Cardiac muscle cell (in vitro differentiated cells and primary cell): ENCODE measurements around the gene TMED3. TPM values are rescaled to one million over a fixed set of nuclear protein-coding genes. Genes with fewer than 3 reads are reported as not detected.
A peak's percentile ranks its signal among the peaks of the same experiment; 100 is the strongest.

ENCODE experiments used
- DNase-seq, 2 donors: peaks; one replicate each; pipeline versions ENCODE4 v3.0.0 to v3.0.0-alpha.2; 2010 to 2017; ENCODE audit warnings: low read depth in 1 of 2, low spot score in 1 of 2
- H3K27ac ChIP-seq: fragments of 200-600 bp; sonication (generic); 2 replicates; pipeline ENCODE4 v1.5.1; 2016
- H3K27me3 ChIP-seq: fragments of 200-600 bp; sonication (generic); 2 replicates; pipeline ENCODE4 v1.6.0; 2016; ENCODE audit warnings: control low read depth
- H3K36me3 ChIP-seq: fragments of 200-600 bp; sonication (generic); 2 replicates; pipeline ENCODE4 v1.5.1; 2016; ENCODE audit warnings: control low read depth
- H3K4me1 ChIP-seq: fragments of 200-600 bp; sonication (generic); 2 replicates; pipeline ENCODE4 v1.8.1; 2017; ENCODE audit warnings: low read depth, mild to moderate bottlenecking, mixed run types
- H3K4me3 ChIP-seq: fragments of 200-600 bp; sonication (generic); 2 replicates; pipeline ENCODE4 v1.5.1; 2016; ENCODE audit warnings: mild to moderate bottlenecking
- H3K9me3 ChIP-seq: fragments of 200-600 bp; sonication (generic); 2 replicates; pipeline ENCODE4 v1.5.1; 2017; ENCODE audit warnings: low read depth, mild to moderate bottlenecking, control low read depth
- polyA plus RNA-seq: library from polyadenylated mRNA; unstranded; fragments of >200 nt; fragmentation: Nextera tagmentation; extraction: Ambion mirVana; gene quantifications from 2 replicates; pipeline ENCODE4 v1.2.1, GENCODE V29; 2016
- total RNA-seq: library from RNA; depleted of rRNA; stranded (reverse); fragments of >200 nt; gene quantifications from 2 replicates; pipeline ENCODE4 v1.2.3, GENCODE V29; 2016
- TF ChIP-seq, protein P1 (sequence below): IDR thresholded peaks from 2 replicates; pipeline ENCODE4 v1.5.1; 2012; ENCODE audit warnings: low read depth, mild to moderate bottlenecking, low read length

Gene TMED3
- total and polyA plus RNA-seq, 2 experiments from 2014 or later, result 74.3 to 74.6 TPM

DNA sequence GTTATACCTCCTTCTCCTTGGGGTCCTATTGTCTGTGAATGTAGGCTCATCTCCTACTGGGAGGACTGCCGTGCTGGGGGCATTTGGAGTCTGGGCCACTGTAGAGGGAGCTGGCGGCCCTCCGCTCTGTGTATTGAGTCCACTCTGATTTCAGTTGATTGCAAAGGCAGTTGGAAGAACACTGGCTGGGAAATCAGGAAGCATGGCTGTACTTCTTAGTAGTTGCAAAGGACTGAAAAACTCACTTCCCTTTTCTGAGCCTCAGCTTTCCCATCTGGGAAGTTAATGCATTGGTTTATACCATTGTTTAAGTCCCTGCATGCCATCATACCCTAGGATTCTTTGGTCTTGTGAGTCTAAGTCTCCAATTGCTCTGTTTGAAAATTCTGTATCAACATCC, 46.7 kb downstream of the TMED3 start:
- Histone ChIP-seq H3K36me3 (no peaks in the 10 kb centered on the region), H3K27ac (no peak overlapping the region), H3K4me3 (no peak overlapping the region), H3K4me1 (no peaks in the 10 kb centered on the region), H3K9me3 (no peaks in the 10 kb centered on the region), H3K27me3 (no peaks in the 10 kb centered on the region)
- TF ChIP-seq, protein P1, sequence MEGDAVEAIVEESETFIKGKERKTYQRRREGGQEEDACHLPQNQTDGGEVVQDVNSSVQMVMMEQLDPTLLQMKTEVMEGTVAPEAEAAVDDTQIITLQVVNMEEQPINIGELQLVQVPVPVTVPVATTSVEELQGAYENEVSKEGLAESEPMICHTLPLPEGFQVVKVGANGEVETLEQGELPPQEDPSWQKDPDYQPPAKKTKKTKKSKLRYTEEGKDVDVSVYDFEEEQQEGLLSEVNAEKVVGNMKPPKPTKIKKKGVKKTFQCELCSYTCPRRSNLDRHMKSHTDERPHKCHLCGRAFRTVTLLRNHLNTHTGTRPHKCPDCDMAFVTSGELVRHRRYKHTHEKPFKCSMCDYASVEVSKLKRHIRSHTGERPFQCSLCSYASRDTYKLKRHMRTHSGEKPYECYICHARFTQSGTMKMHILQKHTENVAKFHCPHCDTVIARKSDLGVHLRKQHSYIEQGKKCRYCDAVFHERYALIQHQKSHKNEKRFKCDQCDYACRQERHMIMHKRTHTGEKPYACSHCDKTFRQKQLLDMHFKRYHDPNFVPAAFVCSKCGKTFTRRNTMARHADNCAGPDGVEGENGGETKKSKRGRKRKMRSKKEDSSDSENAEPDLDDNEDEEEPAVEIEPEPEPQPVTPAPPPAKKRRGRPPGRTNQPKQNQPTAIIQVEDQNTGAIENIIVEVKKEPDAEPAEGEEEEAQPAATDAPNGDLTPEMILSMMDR, result no peak
- no peak for DNase-seq

DNA sequence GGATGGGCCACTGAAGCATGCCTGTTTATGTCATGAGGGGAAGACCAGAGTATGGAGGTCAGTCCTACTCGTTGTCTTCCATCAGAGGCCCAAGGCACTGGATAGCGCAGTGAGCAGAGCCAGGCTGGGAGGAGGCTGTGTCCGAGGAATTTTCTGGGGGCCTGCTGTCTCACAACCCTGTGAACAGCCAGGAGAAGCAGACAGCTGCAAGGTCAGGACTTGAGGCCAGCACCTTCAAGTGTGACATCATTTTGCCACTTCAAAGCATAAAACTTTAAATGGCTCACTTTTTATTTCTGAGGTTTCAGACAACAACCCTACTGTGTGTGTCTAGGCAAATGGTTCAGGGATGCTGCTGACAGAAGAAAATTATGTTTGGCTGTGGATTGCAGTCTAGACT, 47.2 kb downstream of the TMED3 start:
- H3K4me1 ChIP-seq, result no peaks in the 10 kb centered on the region
- H3K9me3 ChIP-seq, result no peaks in the 10 kb centered on the region
- H3K4me3 ChIP-seq, result no peak overlapping the region
- TF ChIP-seq, protein P1, result no peak
- no peaks in the 10 kb centered on the region for H3K27me3 ChIP-seq
- no peaks in the 10 kb centered on the region for H3K36me3 ChIP-seq
- H3K27ac ChIP-seq, result no peak overlapping the region
- DNase-seq, result no peak

DNA sequence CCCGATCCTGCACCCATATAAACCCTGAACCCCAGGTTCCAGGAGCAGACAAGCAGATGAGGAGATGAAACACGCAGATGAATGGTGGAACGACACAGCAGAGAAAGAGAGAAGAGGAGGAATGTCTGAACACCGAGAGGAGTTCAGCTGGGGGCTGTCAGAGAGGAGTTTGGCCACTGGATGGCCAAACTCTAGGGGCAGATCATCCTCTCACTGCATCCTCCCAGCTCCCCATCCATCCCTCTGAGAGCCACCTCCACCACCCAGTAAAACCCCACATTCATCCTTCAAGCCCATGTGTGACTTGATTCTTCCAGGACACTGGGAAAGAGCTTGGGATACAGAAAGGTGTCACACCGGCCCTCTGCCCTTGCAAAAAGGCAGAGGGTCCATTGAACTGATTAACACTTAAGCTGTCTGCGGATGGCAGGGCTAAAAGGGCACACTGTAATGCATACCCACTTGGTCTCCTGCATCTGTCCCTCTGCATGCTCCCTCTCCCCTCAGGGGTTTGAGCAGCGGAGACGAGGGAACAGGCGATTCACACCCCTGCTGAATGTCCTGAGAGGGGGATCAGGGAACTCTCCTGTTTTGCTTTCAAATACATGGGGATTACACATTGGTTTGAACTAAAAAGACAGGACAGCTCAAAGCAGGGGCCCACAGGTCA, 53.8 kb downstream of the TMED3 start:
- Histone ChIP-seq H3K4me1 (peaks cover 16% of the 10 kb centered on the region), H3K27me3 (no peaks in the 10 kb centered on the region), H3K4me3 (no peak overlapping the region), H3K9me3 (no peaks in the 10 kb centered on the region), H3K36me3 (no peaks in the 10 kb centered on the region), H3K27ac (no peak overlapping the region)
- DNase-seq, result no peak
- TF ChIP-seq, protein P1, result peak; percentile 49

DNA sequence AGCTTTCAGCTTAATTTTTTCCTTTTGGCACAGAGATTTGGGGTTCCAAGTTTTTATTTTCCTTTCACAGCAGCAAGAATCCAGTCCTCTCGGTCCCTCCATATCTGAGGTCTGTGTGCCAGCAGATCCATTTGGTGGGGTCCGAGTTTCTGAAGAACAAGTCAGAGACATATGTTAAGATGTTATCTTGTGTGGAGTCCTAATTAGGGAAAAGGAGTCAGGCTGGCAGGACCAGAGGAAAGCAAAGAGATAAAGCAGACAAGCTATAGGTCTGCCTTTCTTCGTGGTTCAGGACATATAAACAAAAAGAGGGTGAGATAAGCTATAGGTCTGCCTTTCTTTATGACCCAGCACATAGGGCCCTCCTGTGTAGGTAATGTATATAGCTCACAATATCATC, 54.9 kb downstream of the TMED3 start:
- H3K36me3 ChIP-seq, result no peaks in the 10 kb centered on the region
- peaks cover 23% of the 10 kb centered on the region for H3K4me1 ChIP-seq
- H3K27ac ChIP-seq, result peak overlapping the region; percentile 24
- H3K9me3 ChIP-seq, result no peaks in the 10 kb centered on the region
- TF ChIP-seq, protein P1, result no peak
- no peak overlapping the region for H3K4me3 ChIP-seq
- H3K27me3 ChIP-seq, result no peaks in the 10 kb centered on the region
- DNase-seq, result no peak

DNA sequence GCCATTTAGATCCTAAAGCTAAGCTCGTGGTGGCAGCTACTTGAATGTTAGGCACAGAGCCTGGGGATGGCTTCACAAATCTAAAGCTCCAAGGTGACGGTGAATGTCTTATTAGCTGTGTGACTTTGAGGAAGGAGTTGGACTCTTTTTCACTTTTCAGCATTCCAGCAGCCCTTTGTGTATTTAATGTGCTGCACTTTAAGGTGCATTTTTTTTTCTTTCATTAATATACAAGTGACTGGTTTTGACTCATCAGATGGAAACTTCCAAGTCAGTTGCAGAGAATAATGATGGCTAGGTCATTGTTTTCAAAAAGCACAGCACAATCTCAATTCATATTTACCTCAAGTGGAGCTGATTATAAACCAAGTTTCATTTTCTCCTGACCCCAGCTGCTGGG, 55.8 kb downstream of the TMED3 start:
- Histone ChIP-seq H3K4me1 (peaks cover 27% of the 10 kb centered on the region), H3K27ac (no peak overlapping the region), H3K9me3 (no peaks in the 10 kb centered on the region), H3K36me3 (no peaks in the 10 kb centered on the region), H3K4me3 (no peak overlapping the region), H3K27me3 (no peaks in the 10 kb centered on the region)
- TF ChIP-seq, protein P1, result no peak
- no peak for DNase-seq

DNA sequence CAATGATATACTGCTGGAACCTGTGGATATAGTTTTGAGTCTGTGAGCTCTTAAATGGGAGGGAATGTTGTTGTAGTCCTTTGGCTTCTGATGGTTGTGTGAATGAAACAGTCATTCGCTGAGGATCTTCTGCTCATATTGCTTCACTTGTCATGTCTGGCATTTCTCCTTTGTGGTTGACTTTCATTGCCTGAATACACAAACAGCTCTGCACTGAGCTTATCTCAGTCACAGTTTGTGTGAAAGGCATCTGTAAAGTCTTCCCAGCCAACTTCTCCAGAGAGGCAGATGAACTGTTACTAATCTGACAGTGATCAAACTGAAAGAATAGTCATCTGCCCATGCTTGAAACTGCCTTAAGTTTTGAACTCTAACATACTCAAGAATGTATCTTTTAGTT, 59.8 kb downstream of the TMED3 start:
- DNase-seq, result peak in 1 of 2 donors; percentile 58
- Histone ChIP-seq H3K4me3 (no peak overlapping the region), H3K9me3 (no peaks in the 10 kb centered on the region), H3K27me3 (no peaks in the 10 kb centered on the region), H3K36me3 (no peaks in the 10 kb centered on the region), H3K4me1 (peaks cover 21% of the 10 kb centered on the region), H3K27ac (no peak overlapping the region)
- TF ChIP-seq, protein P1, result no peak
